GM23248 (cell line): ENCODE measurements around the gene GABRG3. TPM values are rescaled to one million over a fixed set of nuclear protein-coding genes. Genes with fewer than 3 reads are reported as not detected.

Experiments used
- DNase-seq: peaks from one replicate; pipeline ENCODE4 v3.0.0-alpha.2; 2015
- H2AFZ ChIP-seq: fragments of 200-600 bp; sonication (generic); 2 replicates; pipeline ENCODE4 v1.6.1; 2016; ENCODE audit warnings: antibody characterized with exemption
- H3F3A ChIP-seq: fragments of 200-600 bp; sonication (generic); 2 replicates; pipeline ENCODE4 v1.6.1; 2016; ENCODE audit warnings: mild to moderate bottlenecking, antibody characterized with exemption, mixed run types; ENCODE audit not compliant: insufficient read depth
- H3K27ac ChIP-seq: fragments of 200-600 bp; sonication (generic); 2 replicates; pipeline ENCODE4 v1.5.1; 2016; ENCODE audit warnings: mild to moderate bottlenecking
- H3K27me3 ChIP-seq: fragments of 200-600 bp; sonication (generic); replicated peaks from 2 replicates; pipeline ENCODE4 v1.6.1; 2016; ENCODE audit warnings: mild to moderate bottlenecking; ENCODE audit not compliant: insufficient read depth
- H3K36me3 ChIP-seq: fragments of 200-600 bp; sonication (generic); 2 replicates; pipeline ENCODE4 v1.6.1; 2016; ENCODE audit warnings: low read depth, mild to moderate bottlenecking
- H3K4me1 ChIP-seq: fragments of 200-600 bp; sonication (generic); 2 replicates; pipeline ENCODE4 v1.6.1; 2016; ENCODE audit warnings: mild to moderate bottlenecking; ENCODE audit not compliant: insufficient read depth
- H3K4me2 ChIP-seq: fragments of 200-600 bp; sonication (generic); one replicate; pipeline ENCODE4 v1.6.1; 2016; ENCODE audit warnings: mild to moderate bottlenecking; ENCODE audit not compliant: unreplicated experiment
- H3K4me3 ChIP-seq: fragments of 200-600 bp; sonication (generic); 2 replicates; pipeline ENCODE4 v1.5.1; 2016; ENCODE audit warnings: mild to moderate bottlenecking
- H3K79me2 ChIP-seq: fragments of 200-600 bp; sonication (generic); 2 replicates; pipeline ENCODE4 v1.6.1; 2016; ENCODE audit warnings: mild to moderate bottlenecking; ENCODE audit not compliant: insufficient read depth
- H3K9ac ChIP-seq: fragments of 200-600 bp; sonication (generic); 2 replicates; pipeline ENCODE4 v1.6.1; 2016; ENCODE audit warnings: mild to moderate bottlenecking
- H3K9me2 ChIP-seq: fragments of 200-600 bp; sonication (generic); 2 replicates; pipeline ENCODE4 v1.6.1; 2016; ENCODE audit warnings: mixed run types, mild to moderate bottlenecking, moderate library complexity; ENCODE audit not compliant: insufficient read depth
- H3K9me3 ChIP-seq: fragments of 200-600 bp; sonication (generic); one replicate; pipeline ENCODE4 v1.6.1; 2017; ENCODE audit warnings: low read depth
- H4K20me1 ChIP-seq: fragments of 200-600 bp; sonication (generic); 2 replicates; pipeline ENCODE4 v1.6.0; 2016; ENCODE audit not compliant: insufficient read depth
- EZH2 ChIP-seq: fragments of 200-600 bp; sonication (generic); IDR thresholded peaks from 2 replicates; pipeline ENCODE4 v1.6.1; 2018; ENCODE audit warnings: antibody characterized with exemption, mild to moderate bottlenecking; ENCODE audit not compliant: insufficient read depth, poor library complexity, severe bottlenecking
- EZH2phosphoT487 ChIP-seq: fragments of 200-600 bp; sonication (generic); IDR thresholded peaks from 2 replicates; pipeline ENCODE4 v1.6.1; 2018; ENCODE audit warnings: antibody characterized with exemption, moderate library complexity, mild to moderate bottlenecking, low read depth; ENCODE audit not compliant: insufficient read depth
- WGBS, 2 experiments: methylation state at CpG; one replicate each; pipeline ENCODE4 v1.1.6; 2015 to 2017; ENCODE audit warnings: low lambda C conversion rate in 2 of 2, low coverage in 1 of 2; ENCODE audit errors: missing lambda C conversion rate in 2 of 2; 5-methylcytosine and 5-hydroxymethylcytosine counted together
- in situ Hi-C: fragments of 300-500 bp; cut with MboI; formaldehyde crosslinking; loops from 2 replicates; pipeline ENCODE4 v1.15.0; 2020
- polyA plus RNA-seq: library from polyadenylated mRNA; unstranded; fragments of >200 nt; fragmentation: Nextera tagmentation; extraction: Ambion mirVana; gene quantifications from 2 replicates; pipeline ENCODE4 v1.2.1, GENCODE V29; 2016
- total RNA-seq: library from RNA; depleted of rRNA; stranded (reverse); fragments of >200 nt; shearing (Covaris generic); gene quantifications from 2 replicates; pipeline ENCODE4 v1.2.3, GENCODE V29; 2014

GABRG3 gene
- total and polyA plus RNA-seq, 2 experiments from 2014 or later, result not detected

- Histone ChIP-seq H3K36me3 (no peaks in the 10 kb centered on the region), H3K9me2 (no peaks in the 10 kb centered on the region), H3F3A (no peaks in the 10 kb centered on the region), H3K4me2 (no peak overlapping the region), H3K9me3 (no peaks in the 10 kb centered on the region), H3K4me1 (no peaks in the 10 kb centered on the region), H2AFZ (no peak overlapping the region), H3K79me2 (no peaks in the 10 kb centered on the region), H3K9ac (no peak overlapping the region), H3K4me3 (no peak overlapping the region), H3K27ac (no peak overlapping the region), H4K20me1 (no peaks in the 10 kb centered on the region), H3K27me3 (no peaks in the 10 kb centered on the region)
- TF ChIP-seq EZH2phosphoT487 (no peak), EZH2 (no peak)
- in situ Hi-C loops, result no loop called here
- no peak for DNase-seq
- WGBS, 2 experiments, result 35 to 51% methylated on average over 6 of the region's 6 CpGs
These were observed 225.7 kb downstream of the GABRG3 start for GRCh38 chr15:27196691-27197090.

GRCh38 chr15:27201425-27201824 is 230.4 kb downstream of the GABRG3 start:
- H3K79me2 ChIP-seq, result no peaks in the 10 kb centered on the region
- no peaks in the 10 kb centered on the region for H3K4me1 ChIP-seq
- no peak overlapping the region for H3K9ac ChIP-seq
- TF ChIP-seq EZH2phosphoT487 (no peak), EZH2 (no peak)
- H3K9me3 ChIP-seq, result no peaks in the 10 kb centered on the region
- 28 to 36% methylated on average over 3 of the region's 3 CpGs for WGBS, 2 experiments
- no peak overlapping the region for H3K4me2 ChIP-seq
- no peaks in the 10 kb centered on the region for H3K27me3 ChIP-seq
- H3K27ac ChIP-seq, result no peak overlapping the region
- no peaks in the 10 kb centered on the region for H3F3A ChIP-seq
- no peak overlapping the region for H3K4me3 ChIP-seq
- DNase-seq, result no peak
- no peaks in the 10 kb centered on the region for H4K20me1 ChIP-seq
- H2AFZ ChIP-seq, result no peak overlapping the region
- H3K9me2 ChIP-seq, result no peaks in the 10 kb centered on the region
- no peaks in the 10 kb centered on the region for H3K36me3 ChIP-seq
- in situ Hi-C loops, result no loop called here

- DNase-seq, result peak; percentile 56
- Histone ChIP-seq H3K9ac (no peak overlapping the region), H3K4me3 (no peak overlapping the region), H3K4me1 (no peaks in the 10 kb centered on the region), H3F3A (no peaks in the 10 kb centered on the region), H2AFZ (no peak overlapping the region), H3K36me3 (no peaks in the 10 kb centered on the region), H3K79me2 (no peaks in the 10 kb centered on the region), H4K20me1 (no peaks in the 10 kb centered on the region), H3K27me3 (no peaks in the 10 kb centered on the region), H3K4me2 (no peak overlapping the region), H3K27ac (no peak overlapping the region), H3K9me3 (no peaks in the 10 kb centered on the region), H3K9me2 (no peaks in the 10 kb centered on the region)
- 39 to 40% methylated on average over 10 of the region's 10 CpGs for WGBS, 2 experiments
- in situ Hi-C loops, result no loop called here
- TF ChIP-seq EZH2phosphoT487, result no peak
- no peak for TF ChIP-seq EZH2
These were observed 239.2 kb downstream of the GABRG3 start for GRCh38 chr15:27210176-27210575.

GRCh38 chr15:27214032-27214431 is 243.1 kb downstream of the GABRG3 start:
- no peak overlapping the region for H3K27ac ChIP-seq
- no peaks in the 10 kb centered on the region for H3K9me3 ChIP-seq
- H3K4me2 ChIP-seq, result no peak overlapping the region
- H3K4me3 ChIP-seq, result no peak overlapping the region
- TF ChIP-seq EZH2phosphoT487, result no peak
- TF ChIP-seq EZH2, result no peak
- no peak overlapping the region for H2AFZ ChIP-seq
- H3K79me2 ChIP-seq, result no peaks in the 10 kb centered on the region
- H3F3A ChIP-seq, result no peaks in the 10 kb centered on the region
- H3K27me3 ChIP-seq, result no peaks in the 10 kb centered on the region
- no peaks in the 10 kb centered on the region for H3K9me2 ChIP-seq
- no peaks in the 10 kb centered on the region for H4K20me1 ChIP-seq
- 58 to 66% methylated on average over 8 of the region's 8 CpGs for WGBS, 2 experiments
- no peaks in the 10 kb centered on the region for H3K36me3 ChIP-seq
- in situ Hi-C loops, result no loop called here
- no peak overlapping the region for H3K9ac ChIP-seq
- no peaks in the 10 kb centered on the region for H3K4me1 ChIP-seq
- no peak for DNase-seq

GRCh38 chr15:27214961-27215360 is 244.0 kb downstream of the GABRG3 start:
- H3K9me3 ChIP-seq, result no peaks in the 10 kb centered on the region
- in situ Hi-C loops, result no loop called here
- H3K9ac ChIP-seq, result no peak overlapping the region
- no peak for DNase-seq
- no peaks in the 10 kb centered on the region for H3K36me3 ChIP-seq
- no peak overlapping the region for H3K4me2 ChIP-seq
- no peaks in the 10 kb centered on the region for H3K79me2 ChIP-seq
- no peaks in the 10 kb centered on the region for H3K4me1 ChIP-seq
- TF ChIP-seq EZH2phosphoT487 (no peak), EZH2 (no peak)
- no peak overlapping the region for H2AFZ ChIP-seq
- H3K27ac ChIP-seq, result no peak overlapping the region
- WGBS, 2 experiments, result 10 to 13% methylated on average over 3 of the region's 3 CpGs
- no peaks in the 10 kb centered on the region for H3F3A ChIP-seq
- H4K20me1 ChIP-seq, result no peaks in the 10 kb centered on the region
- no peak overlapping the region for H3K4me3 ChIP-seq
- H3K9me2 ChIP-seq, result no peaks in the 10 kb centered on the region
- no peaks in the 10 kb centered on the region for H3K27me3 ChIP-seq
